Lung (tissue), 12 donors: ENCODE data around the gene SAG. TPM values are rescaled to one million over a fixed set of nuclear protein-coding genes. Genes with fewer than 3 reads are reported as not detected.

Experiments used
- ATAC-seq: fragments of 200-7000 bp; cut with Tn5 transposase; one replicate; pipeline ENCODE4 v1.9.1; 2020; ENCODE audit warnings: moderate number of reproducible peaks; ENCODE audit not compliant: insufficient read depth, low FRiP score
- DNase-seq, 3 donors: peaks; one replicate each; pipeline ENCODE4 v3.0.0-alpha.2; 2013 to 2017
- H3K27ac ChIP-seq, 2 donors: one replicate each; pipeline ENCODE4 v1.5.1; 2013; ENCODE audit warnings: mild to moderate bottlenecking in 2 of 2, moderate library complexity in 2 of 2, control low read depth in 1 of 2, inconsistent platforms in 1 of 2, low read depth in 1 of 2, low read length in 1 of 2
- H3K27me3 ChIP-seq, 3 donors: one replicate each; pipeline ENCODE4 v1.5.1; 2013; ENCODE audit warnings: low read length in 2 of 3; ENCODE audit not compliant: control insufficient read depth in 3 of 3, insufficient read depth in 3 of 3
- H3K36me3 ChIP-seq, 4 donors: one replicate each; pipeline ENCODE4 v1.5.1; 2013; ENCODE audit warnings: low read length in 4 of 4, mild to moderate bottlenecking in 1 of 4, moderate library complexity in 1 of 4; ENCODE audit not compliant: control insufficient read depth in 4 of 4, insufficient read depth in 4 of 4
- H3K4me1 ChIP-seq, 5 donors: one replicate each; pipeline ENCODE4 v1.5.1; 2013; ENCODE audit warnings: low read length in 5 of 5, mild to moderate bottlenecking in 2 of 5, moderate library complexity in 1 of 5; ENCODE audit not compliant: control insufficient read depth in 5 of 5, insufficient read depth in 5 of 5
- H3K4me3 ChIP-seq: one replicate; pipeline ENCODE4 v1.5.1; 2013; ENCODE audit warnings: mild to moderate bottlenecking, control low read depth, moderate library complexity
- H3K9ac ChIP-seq, 2 donors: one replicate each; pipeline ENCODE4 v1.5.1; 2013; ENCODE audit warnings: low read length in 2 of 2, control low read depth in 1 of 2; ENCODE audit not compliant: insufficient read depth in 1 of 2
- H3K9me3 ChIP-seq, 4 donors: one replicate each; pipeline ENCODE4 v1.5.1; 2013; ENCODE audit warnings: low read length in 3 of 4, mild to moderate bottlenecking in 1 of 4, moderate library complexity in 1 of 4; ENCODE audit not compliant: control insufficient read depth in 4 of 4, insufficient read depth in 3 of 4
- CTCF ChIP-seq: IDR thresholded peaks from 2 replicates; pipeline ENCODE4 v1.5.1; 2012; ENCODE audit warnings: mild to moderate bottlenecking; ENCODE audit errors: control extremely low read depth, extremely low read depth
- WGBS, 2 donors: extraction: QIAGEN DNeasy Blood & Tissue Kit; methylation state at CpG; one replicate each; pipeline ENCODE4 v1.1.7; 2013; 5-methylcytosine and 5-hydroxymethylcytosine counted together
- polyA plus RNA-seq, 2 donors: library from polyadenylated mRNA; stranded (reverse); fragments of 200-250 nt; gene quantifications; one replicate each; pipeline ENCODE4 v1.2.1, GENCODE V29; 2013
- total RNA-seq, 2 donors: library from RNA; depleted of rRNA in 1 of 2; stranded (reverse); fragments of >200 nt in 1 of 2; gene quantifications; one replicate each; pipeline ENCODE4 v1.2.1, GENCODE V29; 2014 to 2021
- donor health status: control.
- donor health status: control.
- donor health status: Bipolar disorder and iron deficiency.
- donor health status: healthy.
- donor health status: DM: yes; HTN: yes; CAD: no.

Gene SAG
- total and polyA plus RNA-seq, 4 donors: 0.03 to 0.46 (median 0.22) TPM; not detected in 1

DNA sequence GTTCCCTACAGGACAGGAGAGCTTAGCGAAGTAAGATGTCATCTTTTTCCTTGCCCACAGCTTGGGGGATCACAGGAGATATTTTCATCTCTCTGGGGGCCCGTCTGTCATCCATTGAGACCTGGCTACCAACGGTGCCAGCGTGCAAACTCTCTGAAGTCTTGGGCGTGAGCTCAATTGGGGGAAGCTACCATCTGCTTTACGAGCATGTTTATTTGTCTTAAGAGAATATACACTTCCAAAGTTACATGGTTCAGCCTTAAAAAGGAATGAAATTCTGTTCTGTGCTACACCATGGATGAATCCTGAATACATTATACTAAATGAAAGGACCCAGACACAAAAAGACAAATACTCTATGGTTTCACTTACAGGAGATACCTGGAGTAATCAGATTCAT is 13.6 kb downstream of the SAG start:
- no peaks in the 10 kb centered on the region for H3K27me3 ChIP-seq
- no peaks in the 10 kb centered on the region for H3K9me3 ChIP-seq
- DNase-seq (no peak), ATAC-seq (no peak)
- H3K36me3 ChIP-seq: no peaks in the 10 kb centered on the region
- H3K9ac ChIP-seq: no peak overlapping the region
- no peak for TF ChIP-seq CTCF
- H3K4me3 ChIP-seq: no peak overlapping the region
- 80 to 86% methylated on average over 6 of the region's 6 CpGs for WGBS, 2 donors
- no peak overlapping the region for H3K27ac ChIP-seq
- peaks cover 0 to 6% (median 0%) of the 10 kb centered on the region in 5 donors for H3K4me1 ChIP-seq

DNA sequence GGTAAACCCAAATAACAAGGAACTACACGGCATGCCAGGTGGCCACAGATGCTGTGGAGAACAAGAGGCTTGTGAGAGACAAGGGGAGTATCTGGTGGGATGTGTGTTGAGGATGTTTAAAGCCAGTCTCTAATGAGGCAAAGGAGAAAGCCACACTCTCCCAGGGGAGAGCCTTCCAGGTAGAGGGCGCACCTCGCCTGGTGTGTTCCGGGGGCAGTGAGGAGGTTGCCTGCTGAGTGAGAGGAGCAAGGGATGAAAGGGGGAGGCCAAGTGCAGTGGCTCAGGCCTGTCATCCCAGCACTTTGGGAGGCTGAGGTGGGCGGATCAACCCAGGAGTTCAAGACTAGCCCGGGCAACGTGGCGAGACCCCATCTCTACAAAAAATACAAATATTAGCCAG is 16.2 kb downstream of the SAG start:
- WGBS, 2 donors: 89 to 93% methylated on average over 8 of the region's 8 CpGs
- H3K36me3 ChIP-seq: no peaks in the 10 kb centered on the region
- ATAC-seq (no peak), DNase-seq (no peak)
- H3K9me3 ChIP-seq: no peaks in the 10 kb centered on the region
- H3K4me3 ChIP-seq: no peak overlapping the region
- H3K27me3 ChIP-seq: no peaks in the 10 kb centered on the region
- no peak overlapping the region for H3K9ac ChIP-seq
- no peak for TF ChIP-seq CTCF
- H3K27ac ChIP-seq: no peak overlapping the region
- H3K4me1 ChIP-seq: peaks cover 0 to 6% (median 0%) of the 10 kb centered on the region in 5 donors

DNA sequence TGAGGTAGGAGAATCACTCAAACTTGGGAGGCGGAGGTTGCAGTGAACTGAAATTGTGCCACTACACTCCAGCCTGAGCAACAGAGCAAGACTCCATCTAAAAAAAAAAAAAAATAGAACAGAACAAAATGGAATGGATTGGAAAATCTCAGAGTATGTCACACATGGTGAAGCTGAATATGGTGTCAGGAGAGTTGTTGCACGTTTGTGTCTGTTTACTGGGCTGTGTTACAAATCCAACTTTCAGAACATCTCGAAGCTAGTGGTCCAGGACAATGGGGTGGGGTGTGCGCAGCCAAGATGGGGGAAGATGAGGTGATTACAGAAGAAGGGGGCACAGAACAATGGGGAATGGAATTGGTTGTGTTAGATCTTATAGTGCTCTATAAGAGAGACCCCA is 17.6 kb downstream of the SAG start:
- H3K9me3 ChIP-seq: no peaks in the 10 kb centered on the region
- peaks cover 0 to 8% (median 3%) of the 10 kb centered on the region in 5 donors for H3K4me1 ChIP-seq
- no peak overlapping the region for H3K27ac ChIP-seq
- TF ChIP-seq CTCF: no peak
- no peaks in the 10 kb centered on the region for H3K27me3 ChIP-seq
- ATAC-seq: no peak
- H3K9ac ChIP-seq: no peak overlapping the region
- no peaks in the 10 kb centered on the region for H3K36me3 ChIP-seq
- H3K4me3 ChIP-seq: no peak overlapping the region
- DNase-seq: peak; percentile 42 to 78 (median 52)
- WGBS, 2 donors: 64 to 80% methylated on average over 4 of the region's 4 CpGs

GRCh38 chr2:233325814-233326213 is 18.2 kb downstream of the SAG start:
- no peak for DNase-seq
- H3K4me3 ChIP-seq: no peak overlapping the region
- H3K27me3 ChIP-seq: no peaks in the 10 kb centered on the region
- no peak for TF ChIP-seq CTCF
- H3K9me3 ChIP-seq: no peaks in the 10 kb centered on the region
- no peaks in the 10 kb centered on the region for H3K36me3 ChIP-seq
- H3K27ac ChIP-seq: no peak overlapping the region
- no peak overlapping the region for H3K9ac ChIP-seq
- 71 to 80% methylated on average over 10 of the region's 10 CpGs for WGBS, 2 donors
- peaks cover 0 to 8% (median 3%) of the 10 kb centered on the region in 5 donors for H3K4me1 ChIP-seq
- ATAC-seq: no peak
